Stimulated activated CD8-positive, alpha-beta memory T cell treated with anti-CD3 and anti-CD28 coated beads, Interleukin-12 subunit alpha, Interleukin-12 subunit beta, amount 100 ng/mL, for 4 hours (primary cell): Measurements from ENCODE around the gene SUPT3H.
"Not testable (repeated sequence)": the region's sequence is repeated elsewhere in the genome, so short reads cannot be mapped to it uniquely, and the experiment has no call there.

Experiments used
- DNase-seq: peaks from one replicate; pipeline ENCODE4 v3.0.0-alpha.2; 2020; ENCODE audit warnings: low read depth

The SUPT3H gene

GRCh38 chr6:44892579-44892978, 485.2 kb downstream of the SUPT3H start:
- DNase-seq, result no peak

GRCh38 chr6:44879071-44879470, 498.7 kb downstream of the SUPT3H start:
- not testable (repeated sequence) for DNase-seq

GRCh38 chr6:44876638-44877037, 501.1 kb downstream of the SUPT3H start:
- not testable (repeated sequence) for DNase-seq

GRCh38 chr6:44869321-44869897, 508.3 kb downstream of the SUPT3H start:
- no peak for DNase-seq

GRCh38 chr6:44868910-44869309, 508.8 kb downstream of the SUPT3H start:
- DNase-seq, result no peak

GRCh38 chr6:44868335-44868668, 509.4 kb downstream of the SUPT3H start:
- DNase-seq, result no peak

- DNase-seq, result no peak
These were observed 510.0 kb downstream of the SUPT3H start for GRCh38 chr6:44867571-44868334.

- DNase-seq, result not testable (repeated sequence)
These were observed 512.5 kb downstream of the SUPT3H start for GRCh38 chr6:44865184-44865583.

GRCh38 chr6:44859901-44860410, 517.8 kb downstream of the SUPT3H start:
- no peak for DNase-seq

- DNase-seq, result no peak
These were observed 518.7 kb downstream of the SUPT3H start for GRCh38 chr6:44858998-44859397.

- no peak for DNase-seq
These were observed 521.3 kb downstream of the SUPT3H start for GRCh38 chr6:44856479-44856878.

GRCh38 chr6:44855562-44856411, 521.9 kb downstream of the SUPT3H start:
- no peak for DNase-seq

GRCh38 chr6:44854712-44855443, 522.9 kb downstream of the SUPT3H start:
- DNase-seq, result no peak

GRCh38 chr6:44851176-44851575, 526.6 kb downstream of the SUPT3H start:
- no peak for DNase-seq

GRCh38 chr6:44850312-44850711, 527.4 kb downstream of the SUPT3H start:
- no peak for DNase-seq

- DNase-seq, result no peak
These were observed 527.9 kb downstream of the SUPT3H start for GRCh38 chr6:44849806-44850205.

- DNase-seq, result no peak
These were observed 534.0 kb downstream of the SUPT3H start for GRCh38 chr6:44843734-44844133.

- no peak for DNase-seq
These were observed 535.1 kb downstream of the SUPT3H start for GRCh38 chr6:44842616-44843015.

GRCh38 chr6:44841829-44842228, 535.9 kb downstream of the SUPT3H start:
- DNase-seq, result no peak

GRCh38 chr6:44837741-44838140, 540.0 kb downstream of the SUPT3H start:
- DNase-seq, result no peak

GRCh38 chr6:44837255-44837654, 540.5 kb downstream of the SUPT3H start:
- no peak for DNase-seq

- DNase-seq, result no peak
These were observed 544.5 kb downstream of the SUPT3H start for GRCh38 chr6:44833248-44833647.
